ENCODE data around the gene IMMP2L.

Gene IMMP2L

DNA sequence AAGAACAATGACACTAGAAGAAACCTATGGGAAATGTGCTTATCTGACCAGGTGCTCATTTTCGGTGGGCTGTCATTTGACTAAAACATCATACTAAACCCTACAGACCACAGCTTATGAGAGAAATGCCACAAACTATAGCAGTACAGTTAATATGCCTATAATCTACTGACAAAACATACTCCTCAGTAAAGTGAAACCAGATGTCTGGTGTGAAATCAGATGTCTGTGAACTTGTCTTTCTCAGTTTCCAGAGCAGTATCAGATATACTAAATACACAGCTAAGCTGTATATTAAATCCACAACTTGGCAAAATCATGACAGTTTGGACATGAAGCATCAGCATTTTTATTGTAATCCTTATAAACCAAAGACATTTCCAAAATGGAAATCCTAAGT is 3.3 kb downstream of the IMMP2L start:
- POLR2A ChIA-PET = no interaction called here
- no peak for DNase-seq (ENCODE audit: extremely low spot score)
- CTCF ChIA-PET = no interaction called here
- TF ChIP-seq BHLHE40 (IDR thresholded peaks at IDR 0.05; ENCODE audit: borderline replicate concordance) (no peak), ZNF384 (IDR thresholded peaks at IDR 0.05) (no peak), ARNT (IDR thresholded peaks at IDR 0.05) (no peak), FOXM1 (IDR thresholded peaks at IDR 0.05; ENCODE audit: borderline replicate concordance) (no peak), TARDBP (IDR thresholded peaks at IDR 0.05) (no peak), HDGF (IDR thresholded peaks at IDR 0.05; ENCODE audit: borderline replicate concordance) (no peak), ELF4 (IDR thresholded peaks at IDR 0.05) (no peak), L3MBTL2 (conservative IDR thresholded peaks at IDR 0.05) (no peak), SUZ12 (IDR thresholded peaks at IDR 0.05) (no peak), SP1 (IDR thresholded peaks at IDR 0.05) (no peak), LEF1 (IDR thresholded peaks at IDR 0.05; ENCODE audit: borderline replicate concordance) (no peak), FOXA1 (IDR thresholded peaks at IDR 0.05) (no peak), NFRKB (IDR thresholded peaks at IDR 0.05) (no peak), FOXK2 (IDR thresholded peaks at IDR 0.05) (no peak)
- TF ChIP-seq, protein P1, sequence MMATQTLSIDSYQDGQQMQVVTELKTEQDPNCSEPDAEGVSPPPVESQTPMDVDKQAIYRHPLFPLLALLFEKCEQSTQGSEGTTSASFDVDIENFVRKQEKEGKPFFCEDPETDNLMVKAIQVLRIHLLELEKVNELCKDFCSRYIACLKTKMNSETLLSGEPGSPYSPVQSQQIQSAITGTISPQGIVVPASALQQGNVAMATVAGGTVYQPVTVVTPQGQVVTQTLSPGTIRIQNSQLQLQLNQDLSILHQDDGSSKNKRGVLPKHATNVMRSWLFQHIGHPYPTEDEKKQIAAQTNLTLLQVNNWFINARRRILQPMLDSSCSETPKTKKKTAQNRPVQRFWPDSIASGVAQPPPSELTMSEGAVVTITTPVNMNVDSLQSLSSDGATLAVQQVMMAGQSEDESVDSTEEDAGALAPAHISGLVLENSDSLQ (IDR thresholded peaks at IDR 0.05) = no peak

- ChIA-PET CTCF (no interaction called here), POLR2A (no interaction called here)
- DNase-seq (ENCODE audit: extremely low spot score) = no peak
- no peak for TF ChIP-seq SUZ12 (IDR thresholded peaks at IDR 0.05)
- TF ChIP-seq FOXA1 (IDR thresholded peaks at IDR 0.05) = no peak
- TF ChIP-seq HDGF (IDR thresholded peaks at IDR 0.05; ENCODE audit: borderline replicate concordance) = no peak
- no peak for TF ChIP-seq FOXK2 (IDR thresholded peaks at IDR 0.05)
- TF ChIP-seq LEF1 (IDR thresholded peaks at IDR 0.05; ENCODE audit: borderline replicate concordance) = no peak
- TF ChIP-seq L3MBTL2 (conservative IDR thresholded peaks at IDR 0.05) = no peak
- no peak for TF ChIP-seq BHLHE40 (IDR thresholded peaks at IDR 0.05; ENCODE audit: borderline replicate concordance)
- TF ChIP-seq, protein P1 (IDR thresholded peaks at IDR 0.05) = no peak
- TF ChIP-seq ELF4 (IDR thresholded peaks at IDR 0.05) = no peak
- no peak for TF ChIP-seq TARDBP (IDR thresholded peaks at IDR 0.05)
- no peak for TF ChIP-seq ARNT (IDR thresholded peaks at IDR 0.05)
- TF ChIP-seq NFRKB (IDR thresholded peaks at IDR 0.05) = no peak
- TF ChIP-seq SP1 (IDR thresholded peaks at IDR 0.05) = no peak
- no peak for TF ChIP-seq FOXM1 (IDR thresholded peaks at IDR 0.05; ENCODE audit: borderline replicate concordance)
- TF ChIP-seq ZNF384 (IDR thresholded peaks at IDR 0.05) = no peak
- TF ChIP-seq CTBP1 (IDR thresholded peaks at IDR 0.05; ENCODE audit: borderline replicate concordance) = no peak
Measured at GRCh38 chr7:111556977-111557376, 5.3 kb downstream of the IMMP2L start.

- TF ChIP-seq ZNF384 (IDR thresholded peaks at IDR 0.05) = no peak
- no peak for TF ChIP-seq ELF4 (IDR thresholded peaks at IDR 0.05)
- no peak for TF ChIP-seq L3MBTL2 (conservative IDR thresholded peaks at IDR 0.05)
- no peak for TF ChIP-seq CTBP1 (IDR thresholded peaks at IDR 0.05; ENCODE audit: borderline replicate concordance)
- TF ChIP-seq FOXM1 (IDR thresholded peaks at IDR 0.05; ENCODE audit: borderline replicate concordance) = no peak
- no peak for TF ChIP-seq FOXK2 (IDR thresholded peaks at IDR 0.05)
- no peak for TF ChIP-seq TARDBP (IDR thresholded peaks at IDR 0.05)
- TF ChIP-seq LEF1 (IDR thresholded peaks at IDR 0.05; ENCODE audit: borderline replicate concordance) = no peak
- no peak for DNase-seq (ENCODE audit: extremely low spot score)
- POLR2A ChIA-PET = no interaction called here
- CTCF ChIA-PET = no interaction called here
Measured at GRCh38 chr7:111554086-111554485, 8.2 kb downstream of the IMMP2L start.

GRCh38 chr7:111541067-111541466 is 21.2 kb downstream of the IMMP2L start:
- ChIA-PET CTCF (no interaction called here), POLR2A (interaction anchor here (0.9 kb wide), 1 partner anchor 8 kb away, joined by 3 read pairs; no protein-coding TSS in a partner anchor)
- no peak for TF ChIP-seq FOXK2 (IDR thresholded peaks at IDR 0.05)
- TF ChIP-seq HDGF (IDR thresholded peaks at IDR 0.05; ENCODE audit: borderline replicate concordance) = no peak
- TF ChIP-seq FOXM1 (IDR thresholded peaks at IDR 0.05; ENCODE audit: borderline replicate concordance) = no peak
- TF ChIP-seq ELF4 (IDR thresholded peaks at IDR 0.05) = no peak
- TF ChIP-seq, protein P1 (IDR thresholded peaks at IDR 0.05) = no peak
- no peak for TF ChIP-seq LEF1 (IDR thresholded peaks at IDR 0.05; ENCODE audit: borderline replicate concordance)
- no peak for TF ChIP-seq SUZ12 (IDR thresholded peaks at IDR 0.05)
- no peak for TF ChIP-seq TARDBP (IDR thresholded peaks at IDR 0.05)
- TF ChIP-seq ZNF384 (IDR thresholded peaks at IDR 0.05) = no peak
- TF ChIP-seq L3MBTL2 (conservative IDR thresholded peaks at IDR 0.05) = no peak
- TF ChIP-seq ARNT (IDR thresholded peaks at IDR 0.05) = no peak
- TF ChIP-seq CTBP1 (IDR thresholded peaks at IDR 0.05; ENCODE audit: borderline replicate concordance) = no peak
- TF ChIP-seq NFRKB (IDR thresholded peaks at IDR 0.05) = no peak
- no peak for TF ChIP-seq FOXA1 (IDR thresholded peaks at IDR 0.05)
- no peak for TF ChIP-seq SP1 (IDR thresholded peaks at IDR 0.05)
- TF ChIP-seq BHLHE40 (IDR thresholded peaks at IDR 0.05; ENCODE audit: borderline replicate concordance) = no peak
- DNase-seq (ENCODE audit: extremely low spot score) = no peak

- POLR2A ChIA-PET = no interaction called here
- no peak for DNase-seq (ENCODE audit: extremely low spot score)
- CTCF ChIA-PET = no interaction called here
- no peak for TF ChIP-seq ZNF384 (IDR thresholded peaks at IDR 0.05)
- TF ChIP-seq CTBP1 (IDR thresholded peaks at IDR 0.05; ENCODE audit: borderline replicate concordance) = no peak
- TF ChIP-seq, protein P1 (IDR thresholded peaks at IDR 0.05) = no peak
- no peak for TF ChIP-seq ELF4 (IDR thresholded peaks at IDR 0.05)
- TF ChIP-seq ARNT (IDR thresholded peaks at IDR 0.05) = no peak
- TF ChIP-seq L3MBTL2 (conservative IDR thresholded peaks at IDR 0.05) = no peak
- no peak for TF ChIP-seq SP1 (IDR thresholded peaks at IDR 0.05)
- TF ChIP-seq TARDBP (IDR thresholded peaks at IDR 0.05) = no peak
- TF ChIP-seq LEF1 (IDR thresholded peaks at IDR 0.05; ENCODE audit: borderline replicate concordance) = no peak
- no peak for TF ChIP-seq FOXK2 (IDR thresholded peaks at IDR 0.05)
- TF ChIP-seq HDGF (IDR thresholded peaks at IDR 0.05; ENCODE audit: borderline replicate concordance) = no peak
- no peak for TF ChIP-seq FOXA1 (IDR thresholded peaks at IDR 0.05)
- no peak for TF ChIP-seq NFRKB (IDR thresholded peaks at IDR 0.05)
- TF ChIP-seq BHLHE40 (IDR thresholded peaks at IDR 0.05; ENCODE audit: borderline replicate concordance) = no peak
- TF ChIP-seq SUZ12 (IDR thresholded peaks at IDR 0.05) = no peak
Measured at GRCh38 chr7:111540199-111540815, 22.0 kb downstream of the IMMP2L start.
